ENCODE results near the gene CKAP5. TPM values are rescaled to one million over a fixed set of nuclear protein-coding genes. Genes with fewer than 3 reads are reported as not detected.

Gene CKAP5
- total RNA-seq, 1 experiment from 2014 or later, result 166 TPM

DNA sequence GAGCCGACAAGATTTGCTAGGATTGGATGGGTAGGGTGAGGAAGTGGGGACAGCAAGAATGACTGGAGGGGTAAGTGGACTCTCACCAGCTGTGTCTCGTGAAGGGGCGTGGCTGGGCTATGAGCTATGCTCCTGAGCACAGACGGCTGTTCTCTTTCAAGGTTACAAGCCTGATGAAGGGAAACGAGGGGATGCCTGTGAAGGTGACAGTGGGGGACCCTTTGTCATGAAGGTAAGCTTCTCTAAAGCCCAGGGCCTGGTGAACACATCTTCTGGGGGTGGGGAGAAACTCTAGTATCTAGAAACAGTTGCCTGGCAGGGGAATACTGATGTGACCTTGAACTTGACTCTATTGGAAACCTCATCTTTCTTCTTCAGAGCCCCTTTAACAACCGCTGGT lies 107.2 kb downstream of the CKAP5 start (continued):
- TF ChIP-seq, protein P1, sequence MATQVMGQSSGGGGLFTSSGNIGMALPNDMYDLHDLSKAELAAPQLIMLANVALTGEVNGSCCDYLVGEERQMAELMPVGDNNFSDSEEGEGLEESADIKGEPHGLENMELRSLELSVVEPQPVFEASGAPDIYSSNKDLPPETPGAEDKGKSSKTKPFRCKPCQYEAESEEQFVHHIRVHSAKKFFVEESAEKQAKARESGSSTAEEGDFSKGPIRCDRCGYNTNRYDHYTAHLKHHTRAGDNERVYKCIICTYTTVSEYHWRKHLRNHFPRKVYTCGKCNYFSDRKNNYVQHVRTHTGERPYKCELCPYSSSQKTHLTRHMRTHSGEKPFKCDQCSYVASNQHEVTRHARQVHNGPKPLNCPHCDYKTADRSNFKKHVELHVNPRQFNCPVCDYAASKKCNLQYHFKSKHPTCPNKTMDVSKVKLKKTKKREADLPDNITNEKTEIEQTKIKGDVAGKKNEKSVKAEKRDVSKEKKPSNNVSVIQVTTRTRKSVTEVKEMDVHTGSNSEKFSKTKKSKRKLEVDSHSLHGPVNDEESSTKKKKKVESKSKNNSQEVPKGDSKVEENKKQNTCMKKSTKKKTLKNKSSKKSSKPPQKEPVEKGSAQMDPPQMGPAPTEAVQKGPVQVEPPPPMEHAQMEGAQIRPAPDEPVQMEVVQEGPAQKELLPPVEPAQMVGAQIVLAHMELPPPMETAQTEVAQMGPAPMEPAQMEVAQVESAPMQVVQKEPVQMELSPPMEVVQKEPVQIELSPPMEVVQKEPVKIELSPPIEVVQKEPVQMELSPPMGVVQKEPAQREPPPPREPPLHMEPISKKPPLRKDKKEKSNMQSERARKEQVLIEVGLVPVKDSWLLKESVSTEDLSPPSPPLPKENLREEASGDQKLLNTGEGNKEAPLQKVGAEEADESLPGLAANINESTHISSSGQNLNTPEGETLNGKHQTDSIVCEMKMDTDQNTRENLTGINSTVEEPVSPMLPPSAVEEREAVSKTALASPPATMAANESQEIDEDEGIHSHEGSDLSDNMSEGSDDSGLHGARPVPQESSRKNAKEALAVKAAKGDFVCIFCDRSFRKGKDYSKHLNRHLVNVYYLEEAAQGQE (IDR thresholded peaks at IDR 0.05; ENCODE audit: low read depth), result no peak

DNA sequence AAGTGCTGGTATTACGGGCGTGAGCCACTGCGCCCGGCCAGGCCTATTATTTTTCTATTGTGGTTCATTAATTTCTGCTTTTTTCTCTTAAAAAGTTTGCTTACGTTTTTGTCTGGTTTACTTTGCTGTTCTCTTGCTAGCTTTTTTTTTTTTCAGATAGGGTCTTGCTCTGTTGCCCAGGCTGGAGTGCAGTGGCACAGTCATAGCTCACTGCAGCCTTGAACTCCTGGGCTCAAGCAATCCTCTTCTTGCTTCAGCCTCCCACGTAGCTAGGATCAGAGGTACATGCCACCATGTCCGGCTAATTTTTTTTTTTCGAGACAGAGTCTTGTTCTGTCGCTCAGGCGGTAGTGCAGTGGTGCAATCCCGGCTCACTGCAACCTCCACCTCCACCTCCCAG lies 108.4 kb downstream of the CKAP5 start:
- BruUV-seq (replicated peaks), result no TSS peak
- Histone ChIP-seq H3K79me2 (ENCODE audit: insufficient read depth, low read length) (no peaks in the 10 kb centered on the region), H3K9ac (ENCODE audit: low read length) (no peak overlapping the region), H3K9me3 (ENCODE audit: control insufficient read depth in 1 of 2, insufficient read depth in 1 of 2, low read depth in 1 of 2, low read length in 2 of 2) (no peaks in the 10 kb centered on the region), H3K4me3 (replicated peaks in 1 of 2; ENCODE audit: low read depth in 1 of 2, low read length in 2 of 2) (no peak overlapping the region), H3K9me2 (ENCODE audit: insufficient read depth) (no peaks in the 10 kb centered on the region), H3K4me2 (ENCODE audit: low read length) (no peak overlapping the region), H3K27me3 (ENCODE audit: insufficient read depth, low read length) (no peaks in the 10 kb centered on the region), H3K27ac (ENCODE audit: low read depth, low read length) (no peak overlapping the region), H3K4me1 (ENCODE audit: control insufficient read depth in 1 of 2, insufficient read depth in 2 of 2, low read length in 2 of 2) (no peaks in the 10 kb centered on the region), H3K36me3 (ENCODE audit: control insufficient read depth in 1 of 2, insufficient read depth in 2 of 2, low read length in 2 of 2) (peaks cover 17 to 18% of the 10 kb centered on the region in 2 experiments; a peak in 3 of 4 replicates), H4K20me1 (ENCODE audit: insufficient read depth) (no peaks in the 10 kb centered on the region), H2AFZ (ENCODE audit: low read depth, low read length, poor library complexity, severe bottlenecking) (no peak overlapping the region)
- CTCF ChIA-PET, result no interaction called here
- POLR2A ChIA-PET, result no interaction called here
- TF ChIP-seq, protein P2, sequence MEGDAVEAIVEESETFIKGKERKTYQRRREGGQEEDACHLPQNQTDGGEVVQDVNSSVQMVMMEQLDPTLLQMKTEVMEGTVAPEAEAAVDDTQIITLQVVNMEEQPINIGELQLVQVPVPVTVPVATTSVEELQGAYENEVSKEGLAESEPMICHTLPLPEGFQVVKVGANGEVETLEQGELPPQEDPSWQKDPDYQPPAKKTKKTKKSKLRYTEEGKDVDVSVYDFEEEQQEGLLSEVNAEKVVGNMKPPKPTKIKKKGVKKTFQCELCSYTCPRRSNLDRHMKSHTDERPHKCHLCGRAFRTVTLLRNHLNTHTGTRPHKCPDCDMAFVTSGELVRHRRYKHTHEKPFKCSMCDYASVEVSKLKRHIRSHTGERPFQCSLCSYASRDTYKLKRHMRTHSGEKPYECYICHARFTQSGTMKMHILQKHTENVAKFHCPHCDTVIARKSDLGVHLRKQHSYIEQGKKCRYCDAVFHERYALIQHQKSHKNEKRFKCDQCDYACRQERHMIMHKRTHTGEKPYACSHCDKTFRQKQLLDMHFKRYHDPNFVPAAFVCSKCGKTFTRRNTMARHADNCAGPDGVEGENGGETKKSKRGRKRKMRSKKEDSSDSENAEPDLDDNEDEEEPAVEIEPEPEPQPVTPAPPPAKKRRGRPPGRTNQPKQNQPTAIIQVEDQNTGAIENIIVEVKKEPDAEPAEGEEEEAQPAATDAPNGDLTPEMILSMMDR (IDR thresholded peaks at IDR 0.05 in 2 of 3, conservative IDR thresholded peaks at IDR 0.05 in 1 of 3; ENCODE audit: borderline replicate concordance in 1 of 3, insufficient read depth in 1 of 3, low read depth in 2 of 3, low read length in 2 of 3), result no peak
- no peak for ATAC-seq
- DNase-seq (ENCODE audit: low read depth, low spot score), result no peak
- intact Hi-C loops (cut with micrococcal nuclease), result no loop called here
- RAD21 ChIA-PET (ENCODE audit: low non-redundant PET in 1 of 2, low total read pairs in 2 of 2, uncharacterized antibody in 2 of 2, unreplicated experiment in 2 of 2), result no interaction called here
